Measurements from ENCODE around the gene ARHGAP25. TPM values are rescaled to one million over a fixed set of nuclear protein-coding genes. Genes with fewer than 3 reads are reported as not detected.

ARHGAP25 gene
- polyA plus RNA-seq, 3 donors: 5.1 to 7.0 (median 6.4) TPM

DNA sequence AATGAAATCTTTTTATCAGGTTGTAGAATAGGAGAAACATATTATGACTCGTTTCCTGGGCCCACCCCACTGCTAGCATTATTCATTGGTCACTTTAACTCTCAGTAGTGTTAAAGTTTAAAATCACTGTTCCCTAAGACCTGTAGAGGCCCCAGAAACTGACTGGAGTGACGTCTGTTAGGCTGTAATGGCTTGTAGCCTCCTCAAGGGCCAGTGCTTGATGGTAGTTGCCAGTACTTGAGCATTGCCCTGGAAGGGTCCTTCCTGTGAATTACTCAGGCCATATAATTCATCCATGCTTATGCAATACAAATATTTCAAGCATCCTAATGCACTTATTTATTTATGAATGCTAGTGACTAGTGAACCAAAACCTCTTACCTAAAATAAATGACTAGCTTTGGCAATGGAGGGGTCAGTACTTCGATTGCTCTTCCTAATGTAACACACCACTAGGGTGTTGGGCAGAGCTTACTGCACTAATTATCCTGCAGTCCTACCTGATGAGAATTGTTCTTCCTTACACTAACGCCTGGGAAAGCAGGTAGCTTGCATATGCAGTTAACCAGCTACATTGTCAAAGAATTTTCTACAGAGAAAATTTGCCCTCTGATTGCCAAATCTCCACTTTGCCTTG, 31.2 kb downstream of the ARHGAP25 start:
- no peak for DNase-seq

DNA sequence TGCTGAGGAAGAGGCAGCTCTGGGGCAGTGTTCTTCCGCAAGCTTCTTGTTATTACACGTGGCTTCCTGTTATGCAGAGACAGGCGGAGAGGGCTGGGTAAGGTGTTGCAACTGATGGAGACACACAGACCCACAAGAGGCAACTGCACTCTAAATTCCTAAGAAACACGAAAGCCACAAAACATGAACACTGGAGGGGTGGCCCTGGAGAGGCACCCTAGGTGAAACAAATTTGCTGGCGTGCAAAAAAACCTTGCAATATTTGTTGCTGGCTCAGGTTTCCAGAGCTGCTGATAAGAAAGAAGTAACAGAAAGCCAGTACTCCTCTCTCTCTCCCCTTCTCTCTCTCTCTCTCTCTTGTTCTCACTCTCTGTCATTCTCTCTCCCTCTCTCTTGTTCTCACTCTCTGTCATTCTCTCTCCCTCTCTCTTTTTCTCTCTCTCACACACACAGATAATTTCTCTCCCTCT, 31.8 kb downstream of the ARHGAP25 start:
- DNase-seq: no peak

DNA sequence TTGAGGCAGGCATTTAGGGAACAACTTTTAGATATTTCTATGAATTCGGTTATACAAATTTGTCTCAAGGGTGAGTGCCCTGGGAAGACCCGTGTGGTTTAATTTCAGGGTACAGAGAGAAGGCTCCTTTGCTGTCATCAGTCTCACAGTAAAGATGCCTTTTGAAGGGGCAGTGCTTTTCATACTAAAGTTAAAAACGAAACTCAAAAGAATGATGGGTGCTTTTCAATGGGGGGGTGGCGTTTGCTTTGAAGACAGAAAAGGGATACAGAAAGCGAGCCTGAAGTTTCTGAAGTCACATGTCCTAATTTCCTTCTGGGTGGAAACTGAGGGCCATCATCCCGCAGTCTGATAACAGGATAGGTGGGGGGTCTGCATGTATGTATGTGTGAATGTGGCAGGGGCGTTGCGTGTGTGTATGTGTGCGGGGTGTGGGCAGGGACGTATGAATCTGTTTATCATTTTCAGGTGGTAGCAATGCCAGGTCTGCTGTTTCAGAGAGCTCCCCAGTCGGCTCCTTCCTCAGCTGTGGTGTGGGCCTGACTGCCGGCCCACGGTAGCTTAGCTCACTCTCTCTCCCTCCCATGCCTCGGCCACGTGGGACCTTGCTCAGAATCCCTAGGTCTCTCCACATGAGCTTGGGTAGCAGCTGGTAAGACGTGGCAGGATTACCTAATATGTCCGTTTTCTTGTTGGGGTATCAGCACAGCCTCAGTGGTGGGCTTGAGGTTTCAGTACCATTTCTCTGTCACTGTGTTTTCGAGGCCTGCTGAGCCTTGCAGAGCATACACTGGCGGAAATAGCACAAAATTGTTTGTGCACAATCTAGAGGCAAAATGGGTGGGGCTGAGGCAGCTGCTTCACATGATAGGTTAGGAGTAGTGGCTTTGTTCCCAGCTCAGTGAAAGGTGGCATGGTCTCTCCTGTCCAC, 32.7 kb downstream of the ARHGAP25 start:
- no peak for DNase-seq

DNA sequence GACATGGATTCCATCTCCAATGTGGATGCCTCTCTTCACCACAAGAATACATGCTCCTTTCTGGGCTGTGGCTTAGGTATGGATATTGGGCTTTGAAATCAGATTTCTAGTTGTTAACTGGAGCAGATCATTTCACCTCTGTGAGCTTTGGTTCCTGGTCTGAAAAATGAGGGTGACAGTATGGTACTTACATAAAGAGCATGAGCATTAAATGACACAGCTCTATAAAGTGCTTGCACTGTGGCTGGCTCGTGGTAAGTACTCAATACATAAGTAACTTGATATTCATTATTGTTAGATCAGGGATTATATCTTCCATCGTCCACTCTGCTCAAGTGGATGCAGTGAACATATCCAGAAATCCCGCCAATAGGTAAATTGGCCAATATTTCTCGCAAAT, 33.4 kb downstream of the ARHGAP25 start:
- DNase-seq: no peak

DNA sequence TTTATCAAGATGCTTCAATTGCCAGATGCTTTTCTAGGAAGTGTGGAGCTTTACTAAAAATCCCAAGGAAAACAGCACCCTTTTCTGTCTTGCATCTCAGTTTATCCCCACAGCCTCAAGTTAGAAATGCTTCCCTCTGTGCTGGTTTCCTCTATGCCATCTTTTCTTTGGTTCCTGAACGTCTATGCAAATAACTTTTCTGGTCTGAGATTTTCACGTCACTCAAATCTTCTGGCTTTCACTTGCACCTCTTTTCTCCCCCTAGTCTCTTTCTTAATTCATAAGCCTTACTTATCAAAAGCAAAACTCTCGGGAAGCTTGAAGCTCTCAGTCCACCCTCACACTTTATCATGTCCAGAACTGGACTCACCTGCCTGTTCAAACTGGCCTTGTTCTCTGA, 33.9 kb downstream of the ARHGAP25 start:
- DNase-seq: no peak

DNA sequence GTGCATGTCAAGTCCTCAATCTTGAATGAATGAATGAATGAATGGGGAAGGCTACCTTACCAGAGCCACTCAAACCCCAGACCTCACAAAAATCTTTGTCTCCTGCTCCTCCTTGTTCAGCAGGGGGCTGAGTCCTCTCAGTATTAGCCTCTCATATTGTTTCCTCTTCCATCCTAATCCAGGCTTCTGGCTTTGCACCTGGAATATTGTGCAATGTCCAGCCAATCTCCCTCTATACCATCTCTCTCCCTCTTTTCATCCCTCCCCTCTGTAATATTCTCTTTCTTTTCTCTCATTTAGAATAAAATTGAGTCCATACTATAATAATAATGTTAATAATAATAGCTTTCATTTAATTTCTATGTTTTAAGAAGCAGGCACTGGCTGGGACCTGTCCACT, 34.3 kb downstream of the ARHGAP25 start:
- no peak for DNase-seq

DNA sequence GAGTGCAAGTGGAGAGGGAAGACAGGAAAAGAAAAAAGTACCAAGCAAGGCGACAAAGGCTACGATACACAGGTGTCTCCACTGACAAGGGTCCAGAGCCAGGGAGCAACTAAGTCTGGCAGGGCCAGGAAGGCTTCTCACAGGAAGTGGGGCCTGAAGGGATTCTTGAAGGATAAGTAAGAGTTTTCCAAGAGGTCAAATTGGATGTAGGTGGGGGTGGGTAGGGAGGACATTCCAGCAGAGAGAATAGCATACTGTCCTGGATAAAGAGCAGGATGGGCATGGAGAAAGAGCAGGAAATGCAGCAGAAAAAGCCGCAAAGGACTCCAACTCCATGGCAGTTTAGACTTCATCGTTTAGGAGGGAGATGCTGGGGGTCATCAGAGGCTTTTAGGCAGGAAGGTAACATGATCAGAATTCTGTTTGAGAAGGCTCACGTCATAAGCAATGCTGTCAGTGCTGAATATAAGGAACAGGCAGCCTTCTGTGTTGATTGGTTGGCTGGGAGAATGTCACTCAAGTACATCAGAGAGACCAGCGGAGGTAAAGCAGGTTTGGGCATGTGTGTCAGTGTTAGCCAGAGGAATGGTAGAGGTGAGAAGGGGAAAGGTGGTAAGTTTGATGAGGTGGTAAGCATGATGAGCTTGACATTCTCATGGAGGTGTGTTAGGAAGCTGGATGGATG, 35.1 kb downstream of the ARHGAP25 start:
- DNase-seq: no peak

DNA sequence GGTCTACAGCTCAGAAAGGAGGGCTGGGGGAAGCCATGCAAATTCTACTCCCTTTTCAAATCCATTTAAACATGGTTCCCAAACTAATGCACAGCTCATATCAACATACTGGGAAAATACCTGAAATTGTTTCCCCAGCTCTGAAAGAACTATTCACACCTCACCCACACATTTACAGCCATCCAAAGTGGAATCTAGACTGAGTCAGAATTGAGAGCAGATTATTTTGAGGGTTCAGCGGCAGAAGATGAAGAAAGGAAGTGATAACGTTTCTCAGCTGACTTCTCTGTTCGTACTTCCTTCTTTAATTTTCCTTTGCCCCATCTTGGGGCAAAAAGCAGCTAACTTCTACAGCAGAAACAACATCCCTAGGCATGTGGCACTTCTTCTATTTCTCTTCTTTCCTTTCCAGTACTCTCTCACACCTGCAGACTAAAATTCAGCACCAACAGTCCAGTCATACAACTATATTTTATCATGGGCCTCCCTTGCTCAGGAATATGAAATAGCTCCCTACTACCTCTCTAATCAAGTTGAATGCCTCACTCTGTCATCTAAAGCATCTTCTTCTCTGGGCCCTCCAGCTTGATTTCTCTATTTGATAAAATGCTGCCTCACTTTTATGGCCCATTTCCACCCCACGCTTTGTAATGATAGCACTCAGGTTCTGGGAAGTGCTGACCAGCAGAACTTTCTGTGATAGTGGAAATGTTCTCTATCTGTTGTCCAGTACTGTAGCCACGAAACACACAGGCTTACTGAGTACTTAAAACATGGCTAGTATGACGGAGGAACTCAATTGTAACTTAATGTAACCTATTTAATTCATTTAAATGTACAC, 35.9 kb downstream of the ARHGAP25 start:
- no peak for DNase-seq

DNA sequence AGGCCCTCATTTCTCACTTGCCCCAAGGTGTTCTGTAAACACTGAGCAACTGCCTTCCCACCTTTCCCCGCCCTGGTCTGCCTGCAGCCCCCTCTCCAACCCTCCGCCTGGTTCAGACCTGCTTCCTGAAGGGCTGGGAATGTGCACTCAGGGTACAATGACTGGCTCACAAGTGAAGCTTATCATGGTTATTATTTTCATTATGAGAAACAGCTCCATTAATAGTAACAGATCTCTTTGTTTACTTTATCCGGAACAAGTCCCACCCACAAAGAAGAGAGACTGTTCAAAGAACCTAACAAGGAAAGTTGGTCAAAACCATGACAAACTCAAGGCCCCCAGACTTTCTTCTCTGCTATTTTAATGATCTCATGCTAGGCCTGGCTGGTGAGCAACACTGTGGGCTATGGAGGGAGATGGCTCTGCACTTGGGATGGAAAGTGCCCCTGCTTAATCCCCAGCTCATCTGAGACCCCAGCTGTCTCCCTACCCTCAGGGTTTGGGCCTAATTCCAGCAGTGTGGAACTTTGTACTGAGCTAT, 36.7 kb downstream of the ARHGAP25 start:
- no peak for DNase-seq

DNA sequence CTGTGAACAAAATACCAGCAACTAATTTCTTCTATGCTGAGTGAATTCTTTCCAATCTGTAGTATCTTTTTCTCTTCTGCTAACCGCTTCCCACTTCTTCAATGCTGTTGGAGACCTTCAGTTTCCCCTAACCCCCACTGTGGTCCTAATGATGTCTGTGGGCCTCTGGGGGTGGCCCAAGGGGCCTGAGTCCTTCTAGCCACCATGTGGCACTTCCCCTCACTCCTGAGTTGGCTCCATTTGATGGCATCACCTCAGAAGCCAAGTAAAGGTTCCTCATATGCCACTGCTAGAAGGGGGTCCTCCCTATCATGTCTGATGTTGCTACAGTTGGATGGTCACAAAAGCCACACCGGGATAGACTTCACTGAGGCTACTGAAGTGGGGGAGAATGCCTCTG, 37.5 kb downstream of the ARHGAP25 start:
- no peak for DNase-seq

DNA sequence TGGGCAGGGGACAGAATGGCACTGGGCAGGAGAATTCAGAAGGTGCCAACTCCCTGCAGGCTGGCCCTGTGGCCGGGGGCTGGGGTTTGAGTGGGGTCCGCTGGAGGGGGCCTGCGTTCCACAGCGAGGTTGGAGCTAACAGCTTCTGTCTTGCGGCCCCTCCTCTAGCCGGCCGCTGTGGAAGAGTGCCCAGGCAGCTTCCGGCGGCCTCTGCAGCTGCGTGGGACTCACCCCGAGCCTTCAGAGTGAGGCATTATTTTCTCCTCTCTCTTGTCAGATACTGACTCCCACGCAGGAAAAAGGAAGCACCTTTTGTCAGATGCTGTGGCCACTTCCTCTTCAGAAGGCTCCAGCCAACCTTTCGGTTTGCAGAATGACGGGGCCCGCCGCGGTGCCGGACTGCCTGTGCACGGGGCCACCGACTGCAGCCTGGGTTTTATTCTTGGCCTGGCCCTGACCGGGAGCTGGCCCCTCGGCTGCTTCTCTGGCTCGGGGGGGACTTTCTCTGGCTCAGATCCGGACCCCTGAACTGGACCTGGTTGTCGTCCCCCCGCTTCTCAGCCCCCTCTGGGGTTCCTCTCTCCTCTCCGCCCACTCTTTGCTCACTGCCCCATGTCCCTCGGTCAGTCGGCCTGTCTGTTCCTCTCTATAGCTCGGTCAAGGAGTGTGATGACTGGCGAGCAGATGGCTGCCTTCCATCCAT, 40.1 kb downstream of the ARHGAP25 start:
- peak; percentile 74 for DNase-seq

DNA sequence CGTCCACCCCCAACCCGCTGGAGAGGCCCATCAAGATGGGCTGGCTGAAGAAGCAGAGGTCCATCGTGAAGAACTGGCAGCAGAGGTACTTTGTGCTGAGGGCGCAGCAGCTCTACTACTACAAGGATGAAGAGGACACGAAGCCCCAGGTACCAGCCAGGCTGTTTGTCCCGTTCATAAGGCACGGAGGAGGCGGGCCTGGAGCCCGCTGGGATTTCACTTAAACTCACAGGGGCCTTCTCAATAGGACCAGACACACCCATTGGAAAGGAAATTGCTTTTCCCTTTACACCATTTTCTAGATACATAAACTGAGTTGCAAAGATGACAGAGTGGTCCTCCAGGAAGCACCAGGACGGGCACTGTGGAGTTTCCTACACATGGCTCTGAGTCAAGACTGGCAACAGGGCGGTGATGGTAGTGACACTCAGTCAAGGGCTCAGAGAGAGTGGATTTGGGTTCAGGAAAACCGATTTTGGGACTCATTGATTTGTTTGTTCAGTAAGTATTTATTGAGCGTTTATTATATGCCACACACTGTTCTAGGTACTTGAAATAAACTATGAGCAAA, 40.7 kb downstream of the ARHGAP25 start:
- no peak for DNase-seq

DNA sequence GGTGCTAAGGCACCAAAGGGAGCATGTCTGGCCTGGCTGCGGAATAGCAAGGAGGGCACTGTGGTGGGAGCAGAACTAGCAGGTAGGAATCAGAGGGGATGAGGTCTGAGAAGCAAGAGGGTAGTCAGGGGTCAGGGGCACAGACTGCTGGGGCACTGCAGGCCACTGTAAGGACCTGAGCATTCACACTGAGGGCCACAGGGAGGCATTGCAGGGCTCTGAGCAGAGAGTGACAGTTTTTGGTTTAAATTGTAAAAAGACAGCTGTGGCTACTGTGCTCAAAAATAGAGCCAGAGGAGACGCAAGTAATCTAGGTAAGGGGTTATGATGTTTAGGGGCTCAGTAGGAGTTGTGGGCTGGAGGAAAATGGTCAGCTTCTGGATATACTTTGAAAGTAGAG, 41.5 kb downstream of the ARHGAP25 start:
- DNase-seq: no peak

DNA sequence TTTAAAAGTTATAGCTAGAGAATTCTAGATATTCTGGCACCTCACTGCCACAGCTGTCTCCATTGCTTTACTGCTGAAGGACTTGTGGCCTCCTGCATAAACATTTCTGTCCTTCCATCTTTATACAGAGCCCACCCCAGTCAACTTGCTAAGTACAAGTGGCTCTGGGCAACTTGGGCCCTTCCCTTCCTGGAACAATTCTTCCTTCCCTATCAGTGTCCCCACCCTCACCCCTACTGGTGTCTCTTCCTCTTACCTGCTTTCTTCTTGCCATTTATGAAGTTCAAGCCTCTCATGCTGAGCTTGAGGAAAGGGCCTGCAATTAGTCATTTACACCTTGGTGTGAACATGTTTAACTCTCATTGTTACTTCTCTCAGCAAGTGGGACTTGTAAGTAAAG, 45.0 kb downstream of the ARHGAP25 start:
- DNase-seq: no peak

DNA sequence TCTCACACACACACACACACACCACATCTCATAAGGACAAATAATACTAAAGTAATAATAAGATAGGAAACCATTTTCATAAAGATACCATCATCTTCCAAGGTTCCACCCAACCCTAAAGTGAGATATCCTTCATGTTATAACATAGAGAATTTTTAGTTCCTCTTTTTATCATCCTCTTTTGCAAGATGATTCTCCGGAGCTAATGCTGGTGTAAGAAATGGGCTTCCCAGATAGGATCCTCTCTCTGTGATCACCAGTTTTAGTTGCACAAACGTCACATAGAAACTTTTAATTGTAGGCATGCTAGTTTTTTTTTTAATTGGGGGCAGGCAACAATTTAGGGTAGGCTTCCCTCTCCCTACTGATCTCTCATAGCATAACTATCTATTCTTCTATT, 49.6 kb downstream of the ARHGAP25 start:
- no peak for DNase-seq

DNA sequence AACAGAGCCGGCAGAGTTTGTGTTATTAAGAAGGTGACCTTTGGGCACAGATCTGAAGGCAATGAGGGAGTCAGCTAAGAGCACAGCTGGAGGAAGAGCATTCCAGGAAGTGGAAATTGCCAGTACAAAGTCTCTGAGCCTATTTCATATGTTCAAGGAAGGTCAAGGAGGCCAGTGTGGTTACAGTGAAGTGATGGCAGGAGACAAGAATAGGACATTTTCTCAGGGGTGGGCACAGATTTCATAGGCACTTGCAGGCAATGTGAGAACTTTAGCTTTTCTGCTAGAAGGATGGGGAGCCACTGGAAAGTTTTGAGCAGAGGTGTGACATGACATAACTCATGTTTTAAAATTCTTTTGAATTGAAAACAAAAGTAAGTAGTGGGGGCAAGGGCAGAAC, 50.3 kb downstream of the ARHGAP25 start:
- DNase-seq: no peak

DNA sequence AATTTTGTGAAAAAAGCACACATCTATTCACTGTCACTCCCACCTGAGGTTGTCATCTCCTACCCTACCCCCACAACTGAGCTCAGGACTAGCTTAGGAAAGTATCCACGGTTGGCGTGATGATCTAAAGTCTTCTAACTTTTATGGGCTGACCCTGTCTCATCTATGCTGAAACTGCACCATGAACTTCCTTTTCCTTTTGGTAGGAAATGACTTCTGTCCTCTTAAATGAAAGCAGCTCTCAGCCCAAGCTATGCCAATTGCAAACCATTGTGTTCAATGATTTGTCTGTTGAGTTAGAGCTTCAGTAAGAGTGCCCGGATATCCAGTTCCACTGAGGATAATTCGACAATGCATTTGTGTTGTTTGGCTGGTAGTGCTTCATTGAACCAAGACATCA, 52.7 kb downstream of the ARHGAP25 start:
- DNase-seq: no peak

DNA sequence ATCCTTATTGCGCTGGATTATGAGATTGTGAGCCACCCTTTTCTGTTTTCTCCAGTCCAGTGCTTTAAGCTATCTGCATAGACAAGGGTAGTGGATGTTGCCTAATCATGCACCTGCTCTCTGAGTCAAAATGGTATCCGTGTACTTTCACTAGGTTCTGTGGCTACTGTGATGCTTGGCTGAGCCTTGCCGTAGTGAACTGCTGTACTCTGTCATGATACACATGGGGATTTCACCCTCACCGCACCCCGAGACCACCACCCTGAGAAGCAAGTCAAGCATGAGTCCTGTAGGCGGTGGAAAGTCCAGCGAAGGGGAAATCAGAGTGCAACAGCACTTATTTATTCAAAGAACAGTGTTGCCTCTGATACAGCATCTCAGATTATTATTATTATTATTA, 55.0 kb downstream of the ARHGAP25 start:
- DNase-seq: no peak

DNA sequence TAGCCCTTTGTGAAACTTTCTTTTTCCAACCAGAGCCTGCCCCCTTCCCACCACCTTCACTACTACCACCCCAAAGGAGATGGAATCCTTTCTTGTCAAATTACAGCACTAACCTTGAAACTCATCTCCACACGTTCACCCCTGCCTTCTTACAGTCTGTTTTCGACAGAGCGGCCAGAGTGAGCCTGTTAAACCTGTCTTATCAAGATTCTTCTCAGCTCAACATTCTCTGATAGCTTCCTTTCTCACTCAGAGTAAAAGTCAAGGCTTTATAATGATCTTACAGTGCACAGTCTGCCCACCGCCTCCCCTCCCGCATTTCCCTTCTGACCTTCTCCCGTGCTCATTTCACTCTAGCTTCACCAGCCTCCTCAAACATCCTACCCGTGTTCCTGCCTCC, 56.0 kb downstream of the ARHGAP25 start:
- no peak for DNase-seq

DNA sequence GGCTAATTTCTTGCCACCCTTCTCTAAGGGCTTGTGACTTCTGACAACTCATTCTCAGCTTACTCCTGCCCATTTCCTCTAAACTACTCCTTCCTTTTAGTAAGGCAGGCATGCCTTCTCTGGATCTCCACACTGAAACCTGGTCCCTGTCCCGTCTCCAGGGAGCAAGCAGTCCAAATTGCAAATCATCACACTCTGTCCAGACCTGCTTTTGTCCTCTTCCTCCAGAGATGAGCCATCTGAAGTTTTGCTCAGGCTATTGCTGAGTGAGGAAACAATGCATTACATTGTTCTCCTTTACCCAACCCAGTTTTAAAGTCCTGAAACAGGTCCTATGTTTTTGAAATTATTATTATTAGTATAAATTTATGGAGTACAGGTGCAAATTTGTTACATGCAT, 57.3 kb downstream of the ARHGAP25 start:
- DNase-seq: no peak

DNA sequence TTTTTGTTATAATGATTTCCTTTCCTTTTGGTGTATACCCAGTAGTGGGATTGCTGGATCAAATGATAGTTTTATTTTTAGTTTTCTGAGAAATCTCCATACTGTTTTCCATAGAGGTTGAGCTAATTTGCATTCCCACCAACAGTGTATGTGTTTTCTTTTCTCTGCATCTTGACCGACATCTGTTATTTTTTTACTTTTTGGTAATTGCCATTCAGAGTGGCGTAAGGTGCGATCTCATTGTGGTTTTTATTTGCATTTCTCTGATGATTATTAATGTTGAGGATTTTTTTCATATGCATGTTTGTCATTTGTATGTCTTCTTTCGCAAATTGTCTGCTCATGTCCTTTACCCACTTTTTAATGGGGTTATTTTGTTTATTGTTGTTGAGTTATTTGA, 58.1 kb downstream of the ARHGAP25 start:
- no peak for DNase-seq
